ENCODE results near the gene POFUT2.

POFUT2 gene

DNA sequence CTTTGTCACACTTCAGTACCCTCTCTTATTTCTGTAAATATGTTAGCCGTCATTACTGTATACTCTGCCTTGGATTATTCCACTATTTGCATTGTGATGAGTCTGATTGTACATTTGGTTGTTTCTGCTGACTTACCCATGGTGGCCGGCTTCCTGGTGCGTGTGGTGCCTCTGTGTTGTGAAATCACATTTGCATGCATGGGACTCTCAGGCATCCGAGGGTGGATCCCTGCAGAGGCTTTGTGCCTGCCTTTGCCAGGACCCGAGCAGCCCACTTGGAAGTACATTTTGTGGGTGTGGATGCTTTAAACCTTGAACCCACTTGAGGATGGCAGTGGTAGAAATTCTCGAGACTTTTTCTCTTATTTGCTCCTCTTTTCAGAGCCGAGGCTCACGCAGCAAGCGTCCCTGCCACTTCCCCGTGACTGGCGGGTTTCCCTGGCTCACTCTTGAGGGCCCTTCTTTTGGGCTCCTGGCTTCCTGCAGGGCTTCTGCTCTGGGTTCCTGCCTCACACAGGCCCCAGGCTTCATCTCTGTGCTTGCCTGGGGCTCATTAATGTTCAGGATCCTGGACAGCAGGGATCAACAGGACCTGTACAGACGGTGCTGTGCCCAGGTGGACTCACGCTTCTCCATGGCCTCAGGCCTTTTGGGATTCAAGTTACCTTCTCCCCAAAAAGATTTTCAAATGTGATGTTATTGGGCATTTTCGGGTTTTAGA, 36.6 kb downstream of the POFUT2 start:
- H4K5ac ChIP-seq (ENCODE audit: low read length) = no peak overlapping the region
- no peak overlapping the region for H3K56ac ChIP-seq (ENCODE audit: low read length)
- no peak overlapping the region for H2BK15ac ChIP-seq (replicated peaks; ENCODE audit: low read depth)
- H3K27me3 ChIP-seq (ENCODE audit: insufficient read depth, low read length, poor library complexity) = no peaks in the 10 kb centered on the region
- no peak overlapping the region for H3K9ac ChIP-seq (ENCODE audit: low read length)
- H3K79me2 ChIP-seq (ENCODE audit: control insufficient read depth, insufficient read depth, low read length) = no peaks in the 10 kb centered on the region
- WGBS (ENCODE audit: extremely low coverage, insufficient coverage, low lambda C conversion rate) = no CpG with 5 or more reads among the region's 14 CpGs
- no peak overlapping the region for H3K18ac ChIP-seq (ENCODE audit: low read length)
- H3K27ac ChIP-seq (ENCODE audit: low read depth, low read length) = no peak overlapping the region
- no peak overlapping the region for H4K8ac ChIP-seq (ENCODE audit: low read depth, low read length)
- no peaks in the 10 kb centered on the region for H3K79me1 ChIP-seq (ENCODE audit: low read length)
- H3K4ac ChIP-seq (ENCODE audit: low read depth, low read length) = no peak overlapping the region
- no peak overlapping the region for H2BK120ac ChIP-seq (ENCODE audit: low read depth, low read length)
- H2BK5ac ChIP-seq (ENCODE audit: low read length) = no peak overlapping the region
- H3K36me3 ChIP-seq (ENCODE audit: control insufficient read depth, insufficient read depth, low read length) = no peaks in the 10 kb centered on the region
- H3K23ac ChIP-seq (ENCODE audit: low read length) = no peak overlapping the region
- no peak overlapping the region for H3K4me3 ChIP-seq (ENCODE audit: low read length)
- DNase-seq = no peak
- peaks cover 1% of the 10 kb centered on the region for H3K4me1 ChIP-seq (ENCODE audit: control insufficient read depth, low read depth, low read length)
- no peak overlapping the region for H3K4me2 ChIP-seq (ENCODE audit: low read length)
- H2AK5ac ChIP-seq (ENCODE audit: low read length) = no peak overlapping the region

- no CpG with 5 or more reads among the region's 3 CpGs for WGBS (ENCODE audit: extremely low coverage, insufficient coverage, low lambda C conversion rate)
- H2BK5ac ChIP-seq (ENCODE audit: low read length) = no peak overlapping the region
These were observed 37.4 kb downstream of the POFUT2 start for GRCh38 chr21:45250272-45250671.

DNA sequence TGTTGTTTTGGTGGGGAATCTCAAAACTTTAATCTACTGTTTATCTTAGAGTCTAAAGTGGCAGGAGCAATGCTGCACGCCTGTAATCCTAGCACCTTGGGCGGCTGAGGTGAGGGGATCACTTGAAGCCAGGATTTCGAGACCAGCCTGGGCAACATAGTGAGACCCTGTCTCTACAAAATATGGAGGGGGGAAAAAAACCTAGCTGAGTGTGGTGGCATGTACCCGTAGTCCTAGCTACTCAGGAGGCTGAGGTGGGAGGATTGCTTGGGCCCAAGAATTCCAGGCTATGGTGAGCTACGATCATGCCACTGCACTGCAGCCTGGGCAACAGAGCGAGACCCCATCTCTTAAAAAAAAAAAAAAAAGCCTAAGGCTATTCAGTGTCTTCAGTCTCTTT, 38.1 kb downstream of the POFUT2 start:
- H2BK15ac ChIP-seq (replicated peaks; ENCODE audit: low read depth) = no peak overlapping the region
- H3K27ac ChIP-seq (ENCODE audit: low read depth, low read length) = no peak overlapping the region
- H3K18ac ChIP-seq (ENCODE audit: low read length) = no peak overlapping the region
- no peak overlapping the region for H3K4me3 ChIP-seq (ENCODE audit: low read length)
- H3K27me3 ChIP-seq (ENCODE audit: insufficient read depth, low read length, poor library complexity) = no peaks in the 10 kb centered on the region
- no peak overlapping the region for H3K4me2 ChIP-seq (ENCODE audit: low read length)
- H3K36me3 ChIP-seq (ENCODE audit: control insufficient read depth, insufficient read depth, low read length) = no peaks in the 10 kb centered on the region
- no peak overlapping the region for H3K4ac ChIP-seq (ENCODE audit: low read depth, low read length)
- H3K79me2 ChIP-seq (ENCODE audit: control insufficient read depth, insufficient read depth, low read length) = no peaks in the 10 kb centered on the region
- H3K9ac ChIP-seq (ENCODE audit: low read length) = no peak overlapping the region
- H4K8ac ChIP-seq (ENCODE audit: low read depth, low read length) = no peak overlapping the region
- no peak overlapping the region for H4K5ac ChIP-seq (ENCODE audit: low read length)
- H3K23ac ChIP-seq (ENCODE audit: low read length) = no peak overlapping the region
- no peak overlapping the region for H2BK5ac ChIP-seq (ENCODE audit: low read length)
- no peaks in the 10 kb centered on the region for H3K79me1 ChIP-seq (ENCODE audit: low read length)
- DNase-seq = no peak
- H2AK5ac ChIP-seq (ENCODE audit: low read length) = no peak overlapping the region
- H3K4me1 ChIP-seq (ENCODE audit: control insufficient read depth, low read depth, low read length) = peaks cover 1% of the 10 kb centered on the region
- H3K56ac ChIP-seq (ENCODE audit: low read length) = no peak overlapping the region
- no peak overlapping the region for H2BK120ac ChIP-seq (ENCODE audit: low read depth, low read length)
- no CpG with 5 or more reads among the region's 6 CpGs for WGBS (ENCODE audit: extremely low coverage, insufficient coverage, low lambda C conversion rate)

More at GRCh38 chr21:45250272-45250671, 37.4 kb downstream of the POFUT2 start:
- Histone ChIP-seq H3K4me1 (ENCODE audit: control insufficient read depth, low read depth, low read length) (peaks cover 1% of the 10 kb centered on the region), H3K79me2 (ENCODE audit: control insufficient read depth, insufficient read depth, low read length) (no peaks in the 10 kb centered on the region), H4K5ac (ENCODE audit: low read length) (no peak overlapping the region), H3K36me3 (ENCODE audit: control insufficient read depth, insufficient read depth, low read length) (no peaks in the 10 kb centered on the region), H3K4me3 (ENCODE audit: low read length) (no peak overlapping the region), H3K4ac (ENCODE audit: low read depth, low read length) (no peak overlapping the region), H3K23ac (ENCODE audit: low read length) (no peak overlapping the region), H3K56ac (ENCODE audit: low read length) (no peak overlapping the region), H2BK15ac (replicated peaks; ENCODE audit: low read depth) (no peak overlapping the region), H3K79me1 (ENCODE audit: low read length) (no peaks in the 10 kb centered on the region), H3K18ac (ENCODE audit: low read length) (no peak overlapping the region), H2AK5ac (ENCODE audit: low read length) (no peak overlapping the region), H3K9ac (ENCODE audit: low read length) (no peak overlapping the region), H2BK120ac (ENCODE audit: low read depth, low read length) (no peak overlapping the region), H4K8ac (ENCODE audit: low read depth, low read length) (no peak overlapping the region), H3K27ac (ENCODE audit: low read depth, low read length) (no peak overlapping the region), H3K27me3 (ENCODE audit: insufficient read depth, low read length, poor library complexity) (no peaks in the 10 kb centered on the region), H3K4me2 (ENCODE audit: low read length) (no peak overlapping the region)
- no peak for DNase-seq

DNA sequence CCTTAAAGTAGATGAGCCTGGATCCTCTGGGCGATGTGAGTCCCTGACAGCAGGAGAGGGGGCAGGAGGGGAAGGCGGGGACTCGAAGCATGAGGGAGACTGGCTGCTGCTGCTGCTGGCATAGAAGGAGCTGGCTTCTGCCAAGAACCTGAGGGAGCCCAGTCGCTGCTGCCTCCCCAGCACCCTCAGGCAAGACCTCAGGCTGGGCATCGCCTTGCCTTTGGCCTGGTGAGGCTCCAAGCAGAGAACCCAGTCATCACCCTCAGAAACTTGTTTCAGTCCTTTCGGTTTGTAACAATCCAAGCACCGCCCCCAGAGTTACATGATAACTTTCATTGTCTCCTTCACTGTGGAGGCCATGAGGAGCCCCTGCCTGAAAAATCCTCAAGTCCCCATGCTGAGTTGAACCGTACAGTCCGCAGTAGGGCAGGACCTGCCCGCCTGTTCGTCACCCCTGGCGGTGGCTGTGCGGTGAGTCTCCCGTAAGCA, 38.8 kb downstream of the POFUT2 start:
- DNase-seq = peak; percentile 39

DNA sequence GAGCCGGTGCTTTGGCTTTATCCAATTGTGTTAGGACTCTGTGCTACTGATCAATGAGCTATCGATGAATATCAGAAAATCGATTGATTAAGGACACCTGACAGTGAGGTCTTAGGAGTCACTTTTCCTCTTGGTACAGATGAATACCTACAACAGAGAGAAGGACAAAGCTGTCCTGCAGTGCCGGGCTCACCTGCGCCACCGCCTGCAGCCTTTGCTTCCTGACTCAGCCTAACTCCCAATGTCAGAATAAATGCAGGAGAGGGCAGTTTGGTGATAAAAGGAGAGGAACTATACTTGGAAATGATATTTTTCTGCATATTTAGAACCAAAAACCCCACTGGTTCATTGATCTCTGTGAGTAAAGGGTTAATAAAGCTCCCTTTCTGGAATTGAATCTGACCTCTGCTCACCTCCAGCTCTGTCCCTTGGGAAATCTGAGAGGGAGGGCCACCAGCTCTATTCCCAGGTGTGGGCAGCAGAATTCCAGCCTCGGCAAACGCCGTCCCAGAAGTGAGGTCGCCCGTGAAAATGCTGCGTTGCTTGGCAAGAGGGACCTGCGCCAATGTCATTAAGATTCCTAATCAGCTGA, 39.3 kb downstream of the POFUT2 start:
- no CpG with 5 or more reads among the region's 13 CpGs for WGBS (ENCODE audit: extremely low coverage, insufficient coverage, low lambda C conversion rate)
- no peaks in the 10 kb centered on the region for H3K27me3 ChIP-seq (ENCODE audit: insufficient read depth, low read length, poor library complexity)
- H3K18ac ChIP-seq (ENCODE audit: low read length) = no peak overlapping the region
- no peak overlapping the region for H3K4me3 ChIP-seq (ENCODE audit: low read length)
- no peak overlapping the region for H3K27ac ChIP-seq (ENCODE audit: low read depth, low read length)
- no peak overlapping the region for H4K5ac ChIP-seq (ENCODE audit: low read length)
- H3K4me2 ChIP-seq (ENCODE audit: low read length) = peak overlapping the region; percentile 39
- H3K4ac ChIP-seq (ENCODE audit: low read depth, low read length) = no peak overlapping the region
- H2AK5ac ChIP-seq (ENCODE audit: low read length) = no peak overlapping the region
- H3K79me2 ChIP-seq (ENCODE audit: control insufficient read depth, insufficient read depth, low read length) = no peaks in the 10 kb centered on the region
- peak overlapping the region; percentile 9 for H3K56ac ChIP-seq (ENCODE audit: low read length)
- no peaks in the 10 kb centered on the region for H3K36me3 ChIP-seq (ENCODE audit: control insufficient read depth, insufficient read depth, low read length)
- H2BK15ac ChIP-seq (replicated peaks; ENCODE audit: low read depth) = no peak overlapping the region
- H3K23ac ChIP-seq (ENCODE audit: low read length) = no peak overlapping the region
- no peak overlapping the region for H2BK120ac ChIP-seq (ENCODE audit: low read depth, low read length)
- H3K79me1 ChIP-seq (ENCODE audit: low read length) = no peaks in the 10 kb centered on the region
- no peak overlapping the region for H3K9ac ChIP-seq (ENCODE audit: low read length)
- H4K8ac ChIP-seq (ENCODE audit: low read depth, low read length) = no peak overlapping the region
- peaks cover 1% of the 10 kb centered on the region for H3K4me1 ChIP-seq (ENCODE audit: control insufficient read depth, low read depth, low read length)
- H2BK5ac ChIP-seq (ENCODE audit: low read length) = no peak overlapping the region
- no peak for DNase-seq

More for the DNA sequence above, 38.8 kb downstream of the POFUT2 start:
- no peak overlapping the region for H3K27ac ChIP-seq (ENCODE audit: low read depth, low read length)
- no peak overlapping the region for H2AK5ac ChIP-seq (ENCODE audit: low read length)
- no peaks in the 10 kb centered on the region for H3K36me3 ChIP-seq (ENCODE audit: control insufficient read depth, insufficient read depth, low read length)
- peaks cover 1% of the 10 kb centered on the region for H3K4me1 ChIP-seq (ENCODE audit: control insufficient read depth, low read depth, low read length)
- no peak overlapping the region for H3K9ac ChIP-seq (ENCODE audit: low read length)
- no peak overlapping the region for H2BK120ac ChIP-seq (ENCODE audit: low read depth, low read length)
- H3K23ac ChIP-seq (ENCODE audit: low read length) = no peak overlapping the region
- no peaks in the 10 kb centered on the region for H3K79me1 ChIP-seq (ENCODE audit: low read length)
- no peak overlapping the region for H2BK5ac ChIP-seq (ENCODE audit: low read length)
- no peak overlapping the region for H3K4me3 ChIP-seq (ENCODE audit: low read length)
- peak overlapping the region; percentile 11 for H3K56ac ChIP-seq (ENCODE audit: low read length)
- no peak overlapping the region for H4K5ac ChIP-seq (ENCODE audit: low read length)
- no peak overlapping the region for H3K18ac ChIP-seq (ENCODE audit: low read length)
- peak overlapping the region; percentile 39 for H3K4me2 ChIP-seq (ENCODE audit: low read length)
- no peak overlapping the region for H4K8ac ChIP-seq (ENCODE audit: low read depth, low read length)
- no peaks in the 10 kb centered on the region for H3K79me2 ChIP-seq (ENCODE audit: control insufficient read depth, insufficient read depth, low read length)
- H2BK15ac ChIP-seq (replicated peaks; ENCODE audit: low read depth) = no peak overlapping the region
- no CpG with 5 or more reads among the region's 14 CpGs for WGBS (ENCODE audit: extremely low coverage, insufficient coverage, low lambda C conversion rate)
- H3K27me3 ChIP-seq (ENCODE audit: insufficient read depth, low read length, poor library complexity) = no peaks in the 10 kb centered on the region
- H3K4ac ChIP-seq (ENCODE audit: low read depth, low read length) = no peak overlapping the region

Measured in mesendoderm (in vitro differentiated cells).